ENCODE data around the gene ALCAM.

ALCAM gene

DNA sequence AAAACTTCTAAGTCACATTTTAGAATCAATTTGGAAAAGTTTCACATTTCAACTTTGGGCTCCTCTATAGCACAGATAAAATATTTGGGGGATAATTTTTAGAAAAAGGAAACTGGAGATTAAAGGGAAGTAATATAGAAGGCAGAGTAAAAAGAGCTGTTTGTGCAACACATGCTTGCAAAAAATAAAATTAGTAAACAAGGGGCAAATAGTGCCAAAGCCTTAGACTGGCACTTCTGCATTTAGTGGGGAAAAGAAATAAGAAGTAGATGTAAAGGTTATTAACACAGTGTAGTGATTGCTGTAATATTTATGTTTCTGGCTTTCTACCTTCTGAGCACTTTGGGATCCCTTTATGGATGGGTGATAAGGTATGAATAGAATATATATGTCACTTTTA lies 255.5 kb downstream of the ALCAM start:
- Mint-ChIP-seq H3K27ac (no peak overlapping the region), H3K36me3 (ENCODE audit: low read depth) (no peaks in the 10 kb centered on the region), H3K4me3 (no peak overlapping the region), H3K27me3 (no peaks in the 10 kb centered on the region), H3K9me3 (no peaks in the 10 kb centered on the region), H3K4me1 (no peaks in the 10 kb centered on the region)
- DNase-seq = no peak
- no peak for ATAC-seq

All from activated naive CD8-positive, alpha-beta T cell treated with anti-CD3 and anti-CD28 coated beads, Interleukin-2, amount 50 U/mL, for 24 hours (primary cell).